ENCODE data around the gene MYO1D.
A peak's percentile ranks its signal among the peaks of the same experiment; 100 is the strongest.

MYO1D gene

GRCh38 chr17:32855620-32856019 lies 21.3 kb downstream of the MYO1D start:
- DNase-seq (ENCODE audit: low read depth) = no peak

GRCh38 chr17:32854832-32855389 lies 22.0 kb downstream of the MYO1D start:
- DNase-seq (ENCODE audit: low read depth) = no peak

GRCh38 chr17:32854207-32854606 lies 22.7 kb downstream of the MYO1D start:
- DNase-seq (ENCODE audit: low read depth) = no peak

GRCh38 chr17:32852811-32853210 lies 24.1 kb downstream of the MYO1D start:
- DNase-seq (ENCODE audit: low read depth) = no peak

GRCh38 chr17:32849879-32850278 lies 27.0 kb downstream of the MYO1D start:
- DNase-seq (ENCODE audit: low read depth) = no peak

GRCh38 chr17:32847977-32848376 lies 28.9 kb downstream of the MYO1D start:
- DNase-seq (ENCODE audit: low read depth) = no peak

- no peak for DNase-seq (ENCODE audit: low read depth)
Observed at GRCh38 chr17:32846143-32846542, 30.8 kb downstream of the MYO1D start.

- no peak for DNase-seq (ENCODE audit: low read depth)
Observed at GRCh38 chr17:32840241-32840640, 36.7 kb downstream of the MYO1D start.

- no peak for DNase-seq (ENCODE audit: low read depth)
Observed at GRCh38 chr17:32836527-32836926, 40.4 kb downstream of the MYO1D start.

- no peak for DNase-seq (ENCODE audit: low read depth)
Observed at GRCh38 chr17:32835291-32835761, 41.6 kb downstream of the MYO1D start.

- no peak for DNase-seq (ENCODE audit: low read depth)
Observed at GRCh38 chr17:32834104-32834503, 42.8 kb downstream of the MYO1D start.

- no peak for DNase-seq (ENCODE audit: low read depth)
Observed at GRCh38 chr17:32833526-32833925, 43.4 kb downstream of the MYO1D start.

GRCh38 chr17:32833076-32833475 lies 43.8 kb downstream of the MYO1D start:
- no peak for DNase-seq (ENCODE audit: low read depth)

GRCh38 chr17:32831627-32832243 lies 45.2 kb downstream of the MYO1D start:
- DNase-seq (ENCODE audit: low read depth) = no peak

GRCh38 chr17:32831223-32831622 lies 45.7 kb downstream of the MYO1D start:
- DNase-seq (ENCODE audit: low read depth) = no peak

- DNase-seq (ENCODE audit: low read depth) = no peak
Observed at GRCh38 chr17:32828822-32829221, 48.1 kb downstream of the MYO1D start.

- no peak for DNase-seq (ENCODE audit: low read depth)
Observed at GRCh38 chr17:32827227-32827626, 49.7 kb downstream of the MYO1D start.

GRCh38 chr17:32826076-32826475 lies 50.8 kb downstream of the MYO1D start:
- no peak for DNase-seq (ENCODE audit: low read depth)

- no peak for DNase-seq (ENCODE audit: low read depth)
Observed at GRCh38 chr17:32824334-32824733, 52.6 kb downstream of the MYO1D start.

- no peak for DNase-seq (ENCODE audit: low read depth)
Observed at GRCh38 chr17:32822996-32823395, 53.9 kb downstream of the MYO1D start.

- peak; percentile 12 for DNase-seq (ENCODE audit: low read depth)
Observed at GRCh38 chr17:32821987-32822934, 54.7 kb downstream of the MYO1D start.

GRCh38 chr17:32820440-32820839 lies 56.5 kb downstream of the MYO1D start:
- no peak for DNase-seq (ENCODE audit: low read depth)

GRCh38 chr17:32819787-32820186 lies 57.1 kb downstream of the MYO1D start:
- DNase-seq (ENCODE audit: low read depth) = no peak
